OCI-LY7 (cell line): ENCODE results near the gene SIGLEC5.
"Not testable (repeated sequence)": the region's sequence is repeated elsewhere in the genome, so short reads cannot be mapped to it uniquely, and the experiment has no call there.

Experiments used
- EZH2phosphoT487 ChIP-seq: fragments of 200-600 bp; sonication (generic); IDR thresholded peaks from 2 replicates; pipeline ENCODE4 v1.6.1; 2018; ENCODE audit warnings: low read depth, borderline replicate concordance, mild to moderate bottlenecking, mixed run types, antibody characterized with exemption, low read length, moderate library complexity, mixed read lengths
- TF ChIP-seq, protein P1 (sequence below): fragments of 200-600 bp; sonication (generic); conservative IDR thresholded peaks from 2 replicates; pipeline ENCODE4 v1.5.1; 2014; ENCODE audit warnings: mild to moderate bottlenecking, antibody characterized with exemption, low read length, moderate library complexity, mixed read lengths

GRCh38 chr19:51675911-51676565, 45.8 kb upstream of the SIGLEC5 start:
- TF ChIP-seq, protein P1, sequence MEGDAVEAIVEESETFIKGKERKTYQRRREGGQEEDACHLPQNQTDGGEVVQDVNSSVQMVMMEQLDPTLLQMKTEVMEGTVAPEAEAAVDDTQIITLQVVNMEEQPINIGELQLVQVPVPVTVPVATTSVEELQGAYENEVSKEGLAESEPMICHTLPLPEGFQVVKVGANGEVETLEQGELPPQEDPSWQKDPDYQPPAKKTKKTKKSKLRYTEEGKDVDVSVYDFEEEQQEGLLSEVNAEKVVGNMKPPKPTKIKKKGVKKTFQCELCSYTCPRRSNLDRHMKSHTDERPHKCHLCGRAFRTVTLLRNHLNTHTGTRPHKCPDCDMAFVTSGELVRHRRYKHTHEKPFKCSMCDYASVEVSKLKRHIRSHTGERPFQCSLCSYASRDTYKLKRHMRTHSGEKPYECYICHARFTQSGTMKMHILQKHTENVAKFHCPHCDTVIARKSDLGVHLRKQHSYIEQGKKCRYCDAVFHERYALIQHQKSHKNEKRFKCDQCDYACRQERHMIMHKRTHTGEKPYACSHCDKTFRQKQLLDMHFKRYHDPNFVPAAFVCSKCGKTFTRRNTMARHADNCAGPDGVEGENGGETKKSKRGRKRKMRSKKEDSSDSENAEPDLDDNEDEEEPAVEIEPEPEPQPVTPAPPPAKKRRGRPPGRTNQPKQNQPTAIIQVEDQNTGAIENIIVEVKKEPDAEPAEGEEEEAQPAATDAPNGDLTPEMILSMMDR, result peak; percentile 80
- TF ChIP-seq EZH2phosphoT487, result not testable (repeated sequence)
